Keratinocyte (primary cell): ENCODE measurements around the gene C17orf58. TPM values are rescaled to one million over a fixed set of nuclear protein-coding genes. Genes with fewer than 3 reads are reported as not detected.

Experiments
- DNase-seq: peaks from one replicate; pipeline ENCODE4 v3.0.0-alpha.2; 2011; ENCODE audit warnings: low read depth, missing footprints, low spot score
- FAIRE-seq: peaks from 2 replicates; lab custom pipeline; 2011; peaks lifted over from hg19 to GRCh38; lab: Jason Lieb, UNC
- H2AFZ ChIP-seq: 2 replicates; pipeline ENCODE4 v1.6.0; 2012; ENCODE audit warnings: low read length, control low read depth, inconsistent platforms; ENCODE audit not compliant: control insufficient read depth
- H3K27ac ChIP-seq: 2 replicates; pipeline ENCODE4 v1.5.1; 2011; ENCODE audit warnings: low read length; ENCODE audit not compliant: control insufficient read depth, insufficient read depth
- H3K27me3 ChIP-seq: 3 replicates; pipeline ENCODE4 v1.6.0; 2011; ENCODE audit warnings: low read length; ENCODE audit not compliant: control insufficient read depth, insufficient read depth; ENCODE audit errors: extremely low read depth
- H3K36me3 ChIP-seq, 2 experiments: 2 replicates in 1 of 2; 3 replicates in 1 of 2; pipeline ENCODE4 v1.5.1; 2011; ENCODE audit warnings: low read length in 2 of 2, mild to moderate bottlenecking in 1 of 2; ENCODE audit not compliant: control insufficient read depth in 2 of 2, insufficient read depth in 2 of 2; ENCODE audit errors: extremely low read depth in 1 of 2
- H3K4me1 ChIP-seq: 3 replicates; pipeline ENCODE4 v1.5.1; 2011; ENCODE audit warnings: low read length; ENCODE audit not compliant: control insufficient read depth, insufficient read depth; ENCODE audit errors: extremely low read depth
- H3K4me2 ChIP-seq: 3 replicates; pipeline ENCODE4 v1.6.0; 2011; ENCODE audit warnings: low read depth, low read length; ENCODE audit not compliant: control insufficient read depth, insufficient read depth; ENCODE audit errors: extremely low read depth
- H3K4me3 ChIP-seq, 3 experiments: fragments of 200-600 bp in 1 of 3; sonication (generic) in 1 of 3; 2 replicates in 2 of 3; 3 replicates in 1 of 3; pipeline ENCODE4 v1.5.1; 2011 to 2016; ENCODE audit warnings: low read length in 3 of 3, mild to moderate bottlenecking in 3 of 3, control low read depth in 2 of 3, inconsistent platforms in 1 of 3, low read depth in 1 of 3, mixed read lengths in 1 of 3, mixed run types in 1 of 3, moderate library complexity in 1 of 3; ENCODE audit not compliant: control insufficient read depth in 2 of 3, insufficient read depth in 2 of 3; ENCODE audit errors: extremely low read depth in 1 of 3
- H3K79me2 ChIP-seq: 2 replicates; pipeline ENCODE4 v1.6.0; 2012; ENCODE audit warnings: low read length; ENCODE audit not compliant: control insufficient read depth, insufficient read depth
- H3K9ac ChIP-seq: 3 replicates; pipeline ENCODE4 v1.6.0; 2011; ENCODE audit warnings: low read length; ENCODE audit not compliant: control insufficient read depth, insufficient read depth; ENCODE audit errors: extremely low read depth
- H3K9me1 ChIP-seq: 3 replicates; pipeline ENCODE4 v1.6.0; 2011; ENCODE audit warnings: low read length; ENCODE audit not compliant: control insufficient read depth, insufficient read depth; ENCODE audit errors: extremely low read depth
- H3K9me3 ChIP-seq: 2 replicates; pipeline ENCODE4 v1.5.1; 2012; ENCODE audit warnings: low read depth, low read length; ENCODE audit not compliant: control insufficient read depth
- H4K20me1 ChIP-seq: 3 replicates; pipeline ENCODE4 v1.6.0; 2011; ENCODE audit warnings: low read length; ENCODE audit not compliant: control insufficient read depth, insufficient read depth; ENCODE audit errors: extremely low read depth
- CTCF ChIP-seq, 3 experiments: IDR thresholded peaks in 1 of 3; conservative IDR thresholded peaks in 1 of 3; optimal IDR thresholded peaks in 1 of 3; 2 replicates in 2 of 3; 3 replicates in 1 of 3; pipeline versions ENCODE3 to v1.5.1; 2011; ENCODE audit warnings: low read length in 3 of 3, mild to moderate bottlenecking in 3 of 3, moderate library complexity in 2 of 3, control low read depth in 1 of 3, inconsistent platforms in 1 of 3; ENCODE audit not compliant: insufficient read depth in 2 of 3; ENCODE audit errors: extremely low read depth in 1 of 3
- EZH2 ChIP-seq: IDR thresholded peaks from one replicate; pipeline ENCODE4 v1.6.1; 2012; ENCODE audit warnings: inconsistent platforms, mild to moderate bottlenecking, low read length, moderate library complexity
- dilution Hi-C: fragments of 300-500 bp; cut with MboI; formaldehyde crosslinking; loops from one replicate; pipeline ENCODE4 v1.7.0; 2020; ENCODE audit warnings: low sequenced_read_pairs; ENCODE audit not compliant: extremely low pct_ligation_motif_present
- polyA plus RNA-seq, 5 experiments: library from polyadenylated mRNA; depleted of rRNA in 3 of 5; stranded (reverse) in 3 of 5; stranded (forward) in 1 of 5; unstranded in 1 of 5; fragments of >200 nt; gene quantifications; 1 replicate in 1 of 5; 2 replicates in 3 of 5; 3 replicates in 1 of 5; pipeline versions ENCODE4 v1.2.1 to v1.2.3, GENCODE V29; 2011 to 2012; ENCODE audit warnings: missing spikeins in 2 of 5, low read depth in 1 of 5, low replicate concordance in 1 of 5

C17orf58 gene
- polyA plus RNA-seq, 1 donor (not counting 4 experiments of a cell fraction or from before 2014, with no cell fraction given) = 6.1 TPM

- TF ChIP-seq CTCF (optimal IDR thresholded peaks at IDR 0.05 in 1 of 3, IDR thresholded peaks at IDR 0.05 in 1 of 3, conservative IDR thresholded peaks at IDR 0.05 in 1 of 3; ENCODE audit: extremely low read depth in 1 of 3, insufficient read depth in 2 of 3, low read length in 3 of 3) = no peak
- no peak for TF ChIP-seq EZH2
- Histone ChIP-seq H2AFZ (no peak overlapping the region), H3K4me1 (peaks cover 18% of the 10 kb centered on the region), H3K9ac (no peak overlapping the region), H3K27me3 (no peaks in the 10 kb centered on the region), H3K9me1 (no peaks in the 10 kb centered on the region), H3K4me3 (no peak overlapping the region), H3K36me3 (no peaks in the 10 kb centered on the region), H3K27ac (no peak overlapping the region), H3K4me2 (no peak overlapping the region), H3K79me2 (no peaks in the 10 kb centered on the region), H3K9me3 (no peaks in the 10 kb centered on the region), H4K20me1 (no peaks in the 10 kb centered on the region)
- dilution Hi-C loops = no loop called here
- DNase-seq = no peak
- FAIRE-seq = no peak
These were observed 5.4 kb downstream of the C17orf58 start for GRCh38 chr17:67990909-67991308.

DNA sequence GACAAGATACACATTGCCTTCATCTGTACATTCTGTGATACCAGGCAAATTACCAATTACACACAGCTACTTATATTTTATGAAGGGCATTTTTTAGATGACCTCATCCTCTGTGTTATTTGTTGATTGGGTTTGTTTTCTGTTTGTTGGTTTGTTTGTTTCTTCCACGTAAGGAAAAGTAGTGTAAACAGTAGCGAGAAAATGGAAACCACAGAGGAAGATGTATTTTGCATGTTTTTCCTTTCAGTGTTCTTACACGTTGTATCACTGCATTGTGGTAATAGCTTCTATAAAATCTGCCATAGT is 12.9 kb downstream of the C17orf58 start:
- dilution Hi-C loops = no loop called here
- Histone ChIP-seq H3K36me3 (peaks cover 0 to 5% of the 10 kb centered on the region in 2 experiments), H2AFZ (no peak overlapping the region), H3K27ac (no peak overlapping the region), H3K4me3 (no peak overlapping the region), H3K9me3 (no peaks in the 10 kb centered on the region), H3K9me1 (no peaks in the 10 kb centered on the region), H4K20me1 (no peaks in the 10 kb centered on the region), H3K79me2 (no peaks in the 10 kb centered on the region), H3K27me3 (no peaks in the 10 kb centered on the region), H3K4me2 (no peak overlapping the region), H3K4me1 (no peaks in the 10 kb centered on the region), H3K9ac (no peak overlapping the region)
- DNase-seq = no peak
- no peak for FAIRE-seq
- no peak for TF ChIP-seq EZH2
- TF ChIP-seq CTCF (optimal IDR thresholded peaks at IDR 0.05 in 1 of 3, IDR thresholded peaks at IDR 0.05 in 1 of 3, conservative IDR thresholded peaks at IDR 0.05 in 1 of 3; ENCODE audit: extremely low read depth in 1 of 3, insufficient read depth in 2 of 3, low read length in 3 of 3) = no peak
